Progenitor cell of endocrine pancreas (in vitro differentiated cells): ENCODE data around the gene STRIP1. TPM values are rescaled to one million over a fixed set of nuclear protein-coding genes. Genes with fewer than 3 reads are reported as not detected.

Source experiments
- DNase-seq: peaks from one replicate; pipeline ENCODE4 v3.0.0; 2021; ENCODE audit warnings: low spot score; ENCODE audit not compliant: unreplicated experiment
- H3K27ac Mint-ChIP-seq: 2 replicates; pipeline ENCODE4 v1.8.0; 2021; ENCODE audit warnings: mild to moderate bottlenecking, moderate library complexity, mixed read lengths
- H3K27me3 Mint-ChIP-seq: 2 replicates; pipeline ENCODE4 v1.8.0; 2021; ENCODE audit warnings: mixed read lengths
- H3K36me3 Mint-ChIP-seq: 2 replicates; pipeline ENCODE4 v1.8.0; 2022; ENCODE audit warnings: mixed read lengths; ENCODE audit not compliant: insufficient read depth
- H3K4me1 Mint-ChIP-seq: 2 replicates; pipeline ENCODE4 v1.8.0; 2021; ENCODE audit warnings: low read depth, mixed read lengths
- H3K4me3 Mint-ChIP-seq: 2 replicates; pipeline ENCODE4 v1.8.0; 2021; ENCODE audit warnings: low read depth, mild to moderate bottlenecking, moderate library complexity, mixed read lengths
- H3K9me3 Mint-ChIP-seq: 2 replicates; pipeline ENCODE4 v1.8.0; 2021; ENCODE audit warnings: low read depth, mixed read lengths
- total RNA-seq: library from RNA; stranded (reverse); gene quantifications from 2 replicates; pipeline ENCODE4 v1.2.1, GENCODE V29; 2021
- TF ChIP-seq, protein P1 (sequence below): fragments of 200-600 bp; sonication (generic); IDR thresholded peaks from one replicate; pipeline ENCODE4 v1.5.0; 2021; ENCODE audit warnings: antibody characterized with exemption, mild to moderate bottlenecking; ENCODE audit not compliant: unreplicated experiment

The STRIP1 gene
- total RNA-seq, 1 donor from 2014 or later, result 79.1 TPM

DNA sequence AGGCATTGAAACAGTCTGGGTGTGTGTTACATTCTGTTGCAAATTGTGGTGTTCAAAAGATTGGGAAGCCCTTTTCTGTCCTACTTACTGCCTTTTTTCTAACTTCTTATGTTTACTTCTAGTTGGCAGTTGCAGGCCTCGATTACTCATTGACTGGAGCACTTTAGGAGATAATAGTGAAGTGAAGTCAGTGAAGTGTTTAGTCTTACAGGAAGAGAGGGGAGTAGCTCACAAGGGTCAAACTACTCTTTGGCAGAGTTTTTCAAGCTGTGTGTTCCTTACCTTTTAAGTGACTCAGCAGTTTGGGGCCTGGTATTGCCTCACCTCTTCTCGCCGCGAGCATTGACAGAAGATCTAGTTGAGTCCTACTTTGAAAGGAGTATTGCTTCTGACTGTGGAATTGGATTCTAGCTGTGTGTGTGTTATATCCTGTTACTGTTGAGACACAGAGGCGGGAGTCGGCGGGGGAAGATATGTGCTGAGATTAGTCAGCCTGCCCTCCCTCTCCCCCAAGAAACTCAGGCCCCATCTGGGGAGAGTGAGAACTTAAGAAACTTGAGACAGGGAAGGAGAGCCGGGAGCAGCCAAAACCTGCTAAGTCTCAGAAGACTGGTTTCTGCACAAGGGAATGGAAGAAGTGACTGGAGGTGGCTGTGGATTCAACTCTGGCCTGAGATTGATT lies 30.5 kb upstream of the STRIP1 start:
- H3K27ac Mint-ChIP-seq, result peak overlapping the region; percentile 98
- DNase-seq, result no peak
- no peaks in the 10 kb centered on the region for H3K9me3 Mint-ChIP-seq
- no peaks in the 10 kb centered on the region for H3K27me3 Mint-ChIP-seq
- no peaks in the 10 kb centered on the region for H3K36me3 Mint-ChIP-seq
- peak overlapping the region; percentile 62 for H3K4me3 Mint-ChIP-seq
- TF ChIP-seq, protein P1, sequence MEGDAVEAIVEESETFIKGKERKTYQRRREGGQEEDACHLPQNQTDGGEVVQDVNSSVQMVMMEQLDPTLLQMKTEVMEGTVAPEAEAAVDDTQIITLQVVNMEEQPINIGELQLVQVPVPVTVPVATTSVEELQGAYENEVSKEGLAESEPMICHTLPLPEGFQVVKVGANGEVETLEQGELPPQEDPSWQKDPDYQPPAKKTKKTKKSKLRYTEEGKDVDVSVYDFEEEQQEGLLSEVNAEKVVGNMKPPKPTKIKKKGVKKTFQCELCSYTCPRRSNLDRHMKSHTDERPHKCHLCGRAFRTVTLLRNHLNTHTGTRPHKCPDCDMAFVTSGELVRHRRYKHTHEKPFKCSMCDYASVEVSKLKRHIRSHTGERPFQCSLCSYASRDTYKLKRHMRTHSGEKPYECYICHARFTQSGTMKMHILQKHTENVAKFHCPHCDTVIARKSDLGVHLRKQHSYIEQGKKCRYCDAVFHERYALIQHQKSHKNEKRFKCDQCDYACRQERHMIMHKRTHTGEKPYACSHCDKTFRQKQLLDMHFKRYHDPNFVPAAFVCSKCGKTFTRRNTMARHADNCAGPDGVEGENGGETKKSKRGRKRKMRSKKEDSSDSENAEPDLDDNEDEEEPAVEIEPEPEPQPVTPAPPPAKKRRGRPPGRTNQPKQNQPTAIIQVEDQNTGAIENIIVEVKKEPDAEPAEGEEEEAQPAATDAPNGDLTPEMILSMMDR, result no peak
- H3K4me1 Mint-ChIP-seq, result peaks cover 49% of the 10 kb centered on the region

DNA sequence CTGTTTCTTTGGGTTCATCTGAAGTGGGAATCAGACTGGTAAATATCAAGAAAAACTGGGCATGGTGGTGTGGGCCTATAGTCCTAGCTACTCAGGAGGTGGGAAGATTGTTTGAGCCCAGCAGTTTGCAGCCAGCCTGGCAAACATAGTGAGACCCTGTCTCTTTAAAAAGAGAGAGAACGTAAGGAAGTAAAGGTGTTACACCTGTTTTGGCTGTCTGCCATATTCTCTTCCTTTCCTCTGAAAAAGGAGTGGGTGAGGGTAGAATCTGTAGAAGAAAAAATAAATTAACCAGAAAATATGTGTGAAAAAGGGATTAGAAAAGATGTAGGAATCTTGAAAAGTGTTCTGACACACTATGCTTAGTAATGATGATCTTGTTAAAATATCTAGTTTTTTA lies 29.8 kb upstream of the STRIP1 start:
- Mint-ChIP-seq H3K27ac (peak overlapping the region; percentile 98), H3K9me3 (no peaks in the 10 kb centered on the region), H3K27me3 (no peaks in the 10 kb centered on the region), H3K4me1 (peaks cover 53% of the 10 kb centered on the region), H3K4me3 (peak overlapping the region; percentile 62), H3K36me3 (peaks cover 2% of the 10 kb centered on the region)
- no peak for DNase-seq
- TF ChIP-seq, protein P1, result no peak

DNA sequence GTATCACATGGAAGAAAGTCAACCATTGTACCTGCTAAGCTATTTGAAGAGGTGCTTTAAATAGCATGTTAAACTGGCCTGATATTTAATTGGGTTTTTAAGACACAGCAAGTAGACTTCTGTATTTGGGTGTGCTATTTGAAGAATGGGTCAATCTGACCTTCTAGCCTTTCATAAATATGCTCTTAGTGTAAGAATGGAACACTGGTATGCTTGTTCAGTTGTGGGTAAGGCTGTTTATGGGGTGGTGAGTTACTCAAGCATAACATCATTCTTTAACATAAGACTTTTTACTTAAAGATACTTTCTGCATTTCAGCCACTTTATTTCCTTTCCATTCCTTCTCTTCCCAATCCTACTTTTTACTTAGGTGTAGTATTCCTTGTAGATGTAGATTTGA lies 28.5 kb upstream of the STRIP1 start:
- peaks cover 53% of the 10 kb centered on the region for H3K4me1 Mint-ChIP-seq
- peaks cover 7% of the 10 kb centered on the region for H3K36me3 Mint-ChIP-seq
- TF ChIP-seq, protein P1, result no peak
- H3K27me3 Mint-ChIP-seq, result no peaks in the 10 kb centered on the region
- no peak overlapping the region for H3K4me3 Mint-ChIP-seq
- H3K27ac Mint-ChIP-seq, result peak overlapping the region; percentile 25
- no peak for DNase-seq
- H3K9me3 Mint-ChIP-seq, result no peaks in the 10 kb centered on the region

DNA sequence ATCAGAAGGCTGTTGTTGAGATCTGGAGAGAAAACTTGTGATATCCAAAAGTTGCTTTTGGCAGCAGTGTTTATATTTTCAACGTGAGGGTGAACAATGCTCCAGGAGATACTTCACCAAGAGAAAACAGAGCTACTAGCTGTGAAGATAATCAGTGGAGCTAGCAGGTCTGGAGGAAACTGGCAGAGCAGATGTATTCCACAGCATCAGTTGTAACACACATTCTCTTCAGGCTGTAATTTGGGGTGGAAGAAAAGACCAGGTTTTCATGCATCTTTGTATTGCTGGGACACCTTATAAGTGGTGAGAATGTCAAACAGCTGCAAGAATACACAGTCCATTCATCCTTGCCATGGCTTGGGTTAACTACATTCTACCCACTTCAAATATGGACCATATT lies 27.9 kb upstream of the STRIP1 start:
- H3K4me1 Mint-ChIP-seq, result peaks cover 53% of the 10 kb centered on the region
- H3K27me3 Mint-ChIP-seq, result no peaks in the 10 kb centered on the region
- TF ChIP-seq, protein P1, result no peak
- no peaks in the 10 kb centered on the region for H3K9me3 Mint-ChIP-seq
- no peak overlapping the region for H3K27ac Mint-ChIP-seq
- H3K36me3 Mint-ChIP-seq, result peaks cover 9% of the 10 kb centered on the region
- no peak overlapping the region for H3K4me3 Mint-ChIP-seq
- DNase-seq, result no peak

- Mint-ChIP-seq H3K9me3 (no peaks in the 10 kb centered on the region), H3K27ac (peak overlapping the region; percentile 25), H3K4me3 (no peak overlapping the region), H3K4me1 (peaks cover 55% of the 10 kb centered on the region), H3K36me3 (peaks cover 10% of the 10 kb centered on the region), H3K27me3 (no peaks in the 10 kb centered on the region)
- TF ChIP-seq, protein P1, result no peak
- no peak for DNase-seq
Measured at GRCh38 chr1:110007046-110007830, 27.2 kb upstream of the STRIP1 start.
